H1 (cell line): ENCODE data around the gene MARVELD2. TPM values are rescaled to one million over a fixed set of nuclear protein-coding genes. Genes with fewer than 3 reads are reported as not detected.

ENCODE experiments used
- BACH1 ChIP-seq: IDR thresholded peaks from 2 replicates; pipeline ENCODE4 v1.6.1; 2012; ENCODE audit warnings: low read length, improper control_type of control experiment
- CREB1 ChIP-seq: IDR thresholded peaks from 2 replicates; pipeline ENCODE4 v1.6.1; 2012; ENCODE audit warnings: inconsistent platforms
- EZH2 ChIP-seq: fragments of 200-600 bp; sonication (generic); IDR thresholded peaks from 2 replicates; pipeline ENCODE4 v1.7.1; 2012; ENCODE audit warnings: low read depth, mild to moderate bottlenecking, moderate library complexity, low read length, inconsistent platforms; ENCODE audit not compliant: severe bottlenecking
- FOSL1 ChIP-seq: IDR thresholded peaks from 2 replicates; pipeline ENCODE4 v1.6.1; 2011; ENCODE audit warnings: mild to moderate bottlenecking, low read depth, low read length, moderate library complexity; ENCODE audit not compliant: insufficient read depth
- GABPA ChIP-seq: IDR thresholded peaks from 2 replicates; pipeline ENCODE4 v1.6.1; 2011; ENCODE audit warnings: mild to moderate bottlenecking, low read length, moderate library complexity, borderline replicate concordance; ENCODE audit not compliant: insufficient read depth
- HDAC2 ChIP-seq, 2 experiments: fragments of 300-600 bp in 1 of 2; sonication (generic) in 1 of 2; IDR thresholded peaks; 2 replicates each; pipeline ENCODE4 v1.6.1; 2011 to 2012; ENCODE audit warnings: low read depth in 2 of 2, low read length in 2 of 2, mild to moderate bottlenecking in 2 of 2, moderate library complexity in 2 of 2, borderline replicate concordance in 1 of 2, inconsistent platforms in 1 of 2
- JUN ChIP-seq: IDR thresholded peaks from 2 replicates; pipeline ENCODE4 v1.6.1; 2011; ENCODE audit warnings: low read depth, mild to moderate bottlenecking, improper control_type of control experiment, low read length
- MAX ChIP-seq: IDR thresholded peaks from 2 replicates; pipeline ENCODE4 v1.6.1; 2012; ENCODE audit warnings: inconsistent platforms
- POLR2AphosphoS5 ChIP-seq: IDR thresholded peaks from 2 replicates; pipeline ENCODE4 v1.6.1; 2011; ENCODE audit warnings: low read depth, low read length
- RAD21 ChIP-seq, 2 experiments: IDR thresholded peaks in 1 of 2; conservative IDR thresholded peaks in 1 of 2; 2 replicates each; pipeline ENCODE4 v1.6.1; 2011; ENCODE audit warnings: low read depth in 2 of 2, low read length in 2 of 2, improper control_type of control experiment in 1 of 2, inconsistent platforms in 1 of 2, mild to moderate bottlenecking in 1 of 2, moderate library complexity in 1 of 2
- RBBP5 ChIP-seq: IDR thresholded peaks from 2 replicates; pipeline ENCODE4 v1.7.1; 2012; ENCODE audit warnings: low read depth, mild to moderate bottlenecking, inconsistent platforms, low read length, moderate library complexity, borderline replicate concordance
- SAP30 ChIP-seq: fragments of 300-600 bp; sonication (generic); IDR thresholded peaks from 2 replicates; pipeline ENCODE4 v1.7.1; 2012; ENCODE audit warnings: low read length, moderate library complexity, mild to moderate bottlenecking, inconsistent platforms; ENCODE audit not compliant: insufficient read depth, insufficient replicate concordance
- SIX5 ChIP-seq: IDR thresholded peaks from 2 replicates; pipeline ENCODE4 v1.6.1; 2011; ENCODE audit warnings: mild to moderate bottlenecking, low read depth, low read length
- SUZ12 ChIP-seq: fragments of 200-600 bp; sonication (generic); IDR thresholded peaks from 2 replicates; pipeline ENCODE4 v1.6.1; 2012; ENCODE audit warnings: mild to moderate bottlenecking, inconsistent platforms, low read length, moderate library complexity, mixed read lengths
- TBP ChIP-seq: IDR thresholded peaks from 2 replicates; pipeline ENCODE4 v1.6.1; 2011; ENCODE audit warnings: low read depth, low read length, improper control_type of control experiment
- YY1 ChIP-seq: IDR thresholded peaks from 2 replicates; pipeline ENCODE4 v1.6.1; 2011; ENCODE audit warnings: low read depth, mild to moderate bottlenecking, low read length
- ZNF274 ChIP-seq: IDR thresholded peaks from 2 replicates; pipeline ENCODE4 v1.7.0; 2012; ENCODE audit warnings: low read length, borderline replicate concordance; ENCODE audit errors: extremely low read depth
- polyA plus RNA-seq, 7 experiments: library from polyadenylated mRNA; depleted of rRNA in 3 of 7; stranded (reverse) in 5 of 7; unstranded in 2 of 7; fragments of >200 nt in 5 of 7; fragments of 200-250 nt in 2 of 7; gene quantifications; 1 replicate in 5 of 7; 2 replicates in 1 of 7; 4 replicates in 1 of 7; pipeline versions ENCODE4 v1.2.1 to v1.2.3, GENCODE V29; 2011 to 2013; ENCODE audit warnings: missing spikeins in 2 of 7, mixed read lengths in 2 of 7
- total RNA-seq: library from RNA; stranded (reverse); fragmentation: NEBNext Ultra II Directional; extraction: Animal tissue kit (Norgen Biotek cat#: 25700); gene quantifications from 2 replicates; pipeline ENCODE4 v1.2.1, GENCODE V29; 2021
- TF ChIP-seq, protein P1 (sequence below): IDR thresholded peaks from 2 replicates; pipeline ENCODE4 v1.6.1; 2011; ENCODE audit warnings: low read length, improper control_type of control experiment
- TF ChIP-seq, protein P2 (sequence below), 3 experiments: IDR thresholded peaks; 1 replicate in 2 of 3; 2 replicates in 1 of 3; pipeline versions ENCODE4 v1.5.1 to v1.6.1; 2011; ENCODE audit warnings: low read length in 3 of 3, mild to moderate bottlenecking in 3 of 3, inconsistent platforms in 2 of 3, low read depth in 1 of 3, moderate library complexity in 1 of 3; ENCODE audit not compliant: insufficient read depth in 1 of 3; ENCODE audit errors: control extremely low read depth in 1 of 3

MARVELD2 gene
- total and polyA plus RNA-seq, 2 of the 8 experiments (the other 6 are each of a cell fraction or from before 2014, with no cell fraction given): 18.7 to 31.0 TPM

- TF ChIP-seq ZNF274 (no peak), RBBP5 (peak; percentile 65; the same call in 1 of the 2 replicates), POLR2AphosphoS5 (peak; percentile 91), CREB1 (peak; percentile 82), FOSL1 (no peak), GABPA (no peak), RAD21 (IDR thresholded peaks at IDR 0.05 in 1 of 2, conservative IDR thresholded peaks at IDR 0.05 in 1 of 2; ENCODE audit: low read depth in 2 of 2, low read length in 2 of 2) (0 out of 4 replicates have a peak, but pooled peaks of 1 of the 2 experiments have one; percentile 3), YY1 (peak; percentile 54; the same call in 1 of the 2 replicates), HDAC2 (IDR thresholded peaks at IDR 0.05; ENCODE audit: borderline replicate concordance in 1 of 2, low read depth in 2 of 2, low read length in 2 of 2) (0 out of 4 replicates have a peak, but pooled peaks of 1 of the 2 experiments have one; percentile 10), MAX (peak; percentile 91), EZH2 (no peak), JUN (no peak), TBP (peak; percentile 69), BACH1 (no peak), SUZ12 (no peak), SIX5 (no peak), SAP30 (peak; percentile 28)
- TF ChIP-seq, protein P1, sequence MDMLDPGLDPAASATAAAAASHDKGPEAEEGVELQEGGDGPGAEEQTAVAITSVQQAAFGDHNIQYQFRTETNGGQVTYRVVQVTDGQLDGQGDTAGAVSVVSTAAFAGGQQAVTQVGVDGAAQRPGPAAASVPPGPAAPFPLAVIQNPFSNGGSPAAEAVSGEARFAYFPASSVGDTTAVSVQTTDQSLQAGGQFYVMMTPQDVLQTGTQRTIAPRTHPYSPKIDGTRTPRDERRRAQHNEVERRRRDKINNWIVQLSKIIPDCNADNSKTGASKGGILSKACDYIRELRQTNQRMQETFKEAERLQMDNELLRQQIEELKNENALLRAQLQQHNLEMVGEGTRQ: peak; percentile 82
- TF ChIP-seq, protein P2, sequence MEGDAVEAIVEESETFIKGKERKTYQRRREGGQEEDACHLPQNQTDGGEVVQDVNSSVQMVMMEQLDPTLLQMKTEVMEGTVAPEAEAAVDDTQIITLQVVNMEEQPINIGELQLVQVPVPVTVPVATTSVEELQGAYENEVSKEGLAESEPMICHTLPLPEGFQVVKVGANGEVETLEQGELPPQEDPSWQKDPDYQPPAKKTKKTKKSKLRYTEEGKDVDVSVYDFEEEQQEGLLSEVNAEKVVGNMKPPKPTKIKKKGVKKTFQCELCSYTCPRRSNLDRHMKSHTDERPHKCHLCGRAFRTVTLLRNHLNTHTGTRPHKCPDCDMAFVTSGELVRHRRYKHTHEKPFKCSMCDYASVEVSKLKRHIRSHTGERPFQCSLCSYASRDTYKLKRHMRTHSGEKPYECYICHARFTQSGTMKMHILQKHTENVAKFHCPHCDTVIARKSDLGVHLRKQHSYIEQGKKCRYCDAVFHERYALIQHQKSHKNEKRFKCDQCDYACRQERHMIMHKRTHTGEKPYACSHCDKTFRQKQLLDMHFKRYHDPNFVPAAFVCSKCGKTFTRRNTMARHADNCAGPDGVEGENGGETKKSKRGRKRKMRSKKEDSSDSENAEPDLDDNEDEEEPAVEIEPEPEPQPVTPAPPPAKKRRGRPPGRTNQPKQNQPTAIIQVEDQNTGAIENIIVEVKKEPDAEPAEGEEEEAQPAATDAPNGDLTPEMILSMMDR (IDR thresholded peaks at IDR 0.05; ENCODE audit: control extremely low read depth in 1 of 3, insufficient read depth in 1 of 3, low read depth in 1 of 3, low read length in 3 of 3): no peak
These were observed 45.4 kb upstream of the MARVELD2 start, which contains the start of the genes AK6, RAD17 and TAF9 (continued) for GRCh38 chr5:69369340-69370121.
